GM18951 (cell line): ENCODE data around the gene PCMT1.
"Not testable (repeated sequence)": the region's sequence is repeated elsewhere in the genome, so short reads cannot be mapped to it uniquely, and the experiment has no call there.

Experiments
- POLR2A ChIP-seq: IDR thresholded peaks from 4 replicates; pipeline ENCODE4 v1.6.1; 2011; ENCODE audit warnings: mild to moderate bottlenecking; ENCODE audit not compliant: insufficient read length, insufficient read depth; ENCODE audit errors: extremely low read depth
- in situ Hi-C: fragments of 300-500 bp; cut with MboI; formaldehyde crosslinking; loops from one replicate; pipeline ENCODE4 v1.12.0; 2022; ENCODE audit warnings: low sequenced_read_pairs, mixed read lengths, inconsistent platforms; ENCODE audit not compliant: unreplicated experiment

The PCMT1 gene

DNA sequence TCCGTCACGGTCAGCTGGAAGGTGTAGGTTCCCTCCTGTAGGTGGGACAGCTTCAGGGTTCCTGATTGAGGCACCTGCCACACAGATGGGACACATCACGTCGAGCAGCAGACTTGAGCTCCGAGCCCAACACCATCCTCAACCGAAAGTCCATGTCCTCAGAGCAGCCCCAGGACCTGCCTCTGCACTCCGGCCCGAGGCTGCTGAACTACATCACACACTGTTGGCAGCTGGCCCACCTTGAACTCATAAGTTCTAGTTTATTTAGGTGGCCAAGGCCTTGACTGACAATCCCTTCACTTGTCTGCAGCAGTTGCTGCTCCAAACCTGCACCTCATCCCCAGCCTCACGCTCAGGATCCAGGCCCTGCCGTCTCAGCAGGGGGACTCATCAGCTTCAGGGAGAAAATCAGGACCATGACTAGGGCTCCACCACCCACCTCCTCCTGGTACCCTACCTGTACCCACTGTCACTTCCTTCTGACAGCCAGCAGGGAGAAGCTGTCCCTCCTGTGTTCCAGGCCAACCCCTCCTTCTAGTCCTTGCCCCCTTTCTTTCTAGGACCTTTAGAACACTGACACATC lies 93.6 kb downstream of the PCMT1 start:
- in situ Hi-C loops: loop anchor here (25.0 kb wide), 1 partner anchor 169 kb away; no protein-coding TSS in a partner anchor
- TF ChIP-seq POLR2A: no peak

GRCh38 chr6:149844036-149844435 lies 94.5 kb downstream of the PCMT1 start:
- in situ Hi-C loops: loop anchor here (25.0 kb wide), 1 partner anchor 168 kb away; no protein-coding TSS in a partner anchor

DNA sequence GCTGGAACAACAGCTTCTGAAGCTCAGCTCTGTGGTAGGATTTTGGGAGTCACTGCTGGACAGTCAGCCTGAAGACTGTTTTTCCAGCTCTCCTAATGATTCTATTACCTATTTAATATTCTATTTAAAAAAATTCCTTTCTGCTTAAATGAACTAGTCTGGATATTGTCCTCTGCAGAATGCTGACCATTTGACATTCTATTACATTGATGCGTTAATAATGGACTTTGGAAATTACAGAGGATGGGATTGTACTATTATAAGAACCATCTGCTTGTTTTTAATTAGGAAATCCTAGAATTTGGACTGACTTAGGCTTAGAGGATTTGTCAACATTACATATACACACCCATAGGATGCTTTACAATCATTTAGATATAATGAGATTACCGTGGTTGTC lies 94.9 kb downstream of the PCMT1 start:
- TF ChIP-seq POLR2A: no peak
- in situ Hi-C loops: loop anchor here (25.0 kb wide), 1 partner anchor 168 kb away; no protein-coding TSS in a partner anchor

DNA sequence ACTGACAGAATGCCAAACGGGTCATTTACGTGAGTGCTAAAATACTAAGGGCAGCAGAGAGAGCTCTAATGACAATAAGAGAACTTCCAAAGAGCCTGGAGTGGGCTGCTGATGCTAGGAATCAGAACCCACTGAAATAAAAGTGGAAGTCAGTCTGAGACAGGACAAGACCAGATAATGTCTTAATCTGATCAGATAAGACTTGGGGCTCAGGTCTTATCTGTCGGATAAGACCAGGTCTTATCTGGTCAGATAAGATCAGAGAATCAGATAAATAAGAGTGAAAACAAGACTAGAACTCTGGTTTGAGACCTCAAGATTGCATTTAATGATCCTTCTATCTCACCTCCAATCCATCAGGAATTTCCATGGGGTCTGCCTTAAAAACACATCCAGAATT lies 96.0 kb downstream of the PCMT1 start:
- in situ Hi-C loops: loop anchor here (25.0 kb wide), 1 partner anchor 167 kb away; no protein-coding TSS in a partner anchor

GRCh38 chr6:149846321-149846720 lies 96.8 kb downstream of the PCMT1 start:
- no peak for TF ChIP-seq POLR2A
- in situ Hi-C loops: loop anchor here (25.0 kb wide), 1 partner anchor 166 kb away; no protein-coding TSS in a partner anchor

More for the DNA sequence above, 96.0 kb downstream of the PCMT1 start:
- no peak for TF ChIP-seq POLR2A

DNA sequence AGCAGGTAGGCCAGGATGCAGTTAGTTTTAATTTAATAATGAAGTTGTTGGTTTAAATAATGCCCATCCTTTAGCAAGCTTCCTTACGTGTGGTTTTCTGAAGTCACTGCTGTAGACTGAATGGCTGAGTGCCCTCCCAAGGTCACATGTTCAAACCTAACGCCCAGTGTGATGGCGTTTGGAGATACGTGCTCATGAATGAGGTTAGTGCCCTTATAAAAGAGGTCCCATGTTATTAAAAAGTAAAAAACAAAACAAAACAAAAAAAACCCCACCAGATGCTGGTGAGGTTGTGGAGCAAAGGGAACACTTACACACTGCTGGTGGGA lies 98.4 kb downstream of the PCMT1 start:
- in situ Hi-C loops: loop anchor here (25.0 kb wide), 1 partner anchor 164 kb away; no protein-coding TSS in a partner anchor
- TF ChIP-seq POLR2A: no peak

- in situ Hi-C loops: loop anchor here (25.0 kb wide), 1 partner anchor 164 kb away; no protein-coding TSS in a partner anchor
Observed at GRCh38 chr6:149848343-149848742, 98.8 kb downstream of the PCMT1 start.

DNA sequence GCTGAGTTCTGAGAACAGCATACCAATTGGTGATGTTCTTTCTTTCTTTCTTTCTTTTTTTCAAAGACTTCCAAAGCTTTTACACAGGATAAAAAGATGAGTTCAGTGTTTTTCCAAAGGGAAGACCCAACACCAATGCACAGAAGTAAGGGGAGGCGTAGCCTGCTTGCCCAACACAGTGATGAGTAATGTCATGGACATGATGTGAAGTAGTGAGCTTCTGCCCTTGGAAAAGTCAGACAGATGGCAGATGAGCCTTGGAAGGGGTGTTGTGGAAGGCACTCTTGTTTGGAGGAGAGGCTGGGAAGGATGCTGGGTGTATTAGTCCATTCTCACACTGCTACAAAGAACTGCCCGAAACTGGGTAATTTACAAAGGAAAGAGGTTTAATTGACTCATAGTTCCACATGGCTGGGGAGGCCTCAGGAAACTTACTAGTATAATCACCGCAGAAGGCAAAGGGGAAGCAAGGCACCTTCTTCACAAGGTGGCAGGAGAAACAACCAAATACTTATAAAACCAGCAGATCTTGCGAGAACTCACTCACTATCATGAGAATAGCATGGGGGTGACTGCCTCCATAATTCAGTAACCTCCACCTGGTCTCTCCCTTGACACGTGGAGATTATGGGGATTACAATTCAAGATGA lies 102.0 kb downstream of the PCMT1 start:
- in situ Hi-C loops: no loop called here
- TF ChIP-seq POLR2A: no peak

DNA sequence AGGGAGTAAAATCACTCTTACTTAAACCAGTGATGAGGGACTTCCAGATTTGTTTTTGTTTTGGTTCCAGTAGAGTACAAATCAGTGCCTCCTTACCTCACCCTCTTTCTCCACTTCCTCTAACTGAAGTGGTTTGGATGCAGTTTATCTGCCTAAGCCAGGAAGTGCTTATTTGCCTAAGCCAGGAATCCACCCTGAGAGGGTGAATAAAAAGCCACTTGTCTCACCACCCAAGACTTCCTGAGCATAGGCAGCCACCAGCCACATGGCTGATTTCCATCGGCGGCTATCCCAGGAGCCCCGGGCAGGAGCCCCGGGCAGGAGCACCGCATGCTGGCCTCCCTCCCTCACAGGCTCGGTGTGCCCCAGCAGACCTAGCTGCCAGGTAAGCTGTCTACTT lies 102.6 kb downstream of the PCMT1 start:
- in situ Hi-C loops: no loop called here
- no peak for TF ChIP-seq POLR2A

GRCh38 chr6:149852881-149853280 lies 103.3 kb downstream of the PCMT1 start:
- no peak for TF ChIP-seq POLR2A
- in situ Hi-C loops: no loop called here

- in situ Hi-C loops: not testable (repeated sequence)
Observed at GRCh38 chr6:149854017-149854416, 104.5 kb downstream of the PCMT1 start.

DNA sequence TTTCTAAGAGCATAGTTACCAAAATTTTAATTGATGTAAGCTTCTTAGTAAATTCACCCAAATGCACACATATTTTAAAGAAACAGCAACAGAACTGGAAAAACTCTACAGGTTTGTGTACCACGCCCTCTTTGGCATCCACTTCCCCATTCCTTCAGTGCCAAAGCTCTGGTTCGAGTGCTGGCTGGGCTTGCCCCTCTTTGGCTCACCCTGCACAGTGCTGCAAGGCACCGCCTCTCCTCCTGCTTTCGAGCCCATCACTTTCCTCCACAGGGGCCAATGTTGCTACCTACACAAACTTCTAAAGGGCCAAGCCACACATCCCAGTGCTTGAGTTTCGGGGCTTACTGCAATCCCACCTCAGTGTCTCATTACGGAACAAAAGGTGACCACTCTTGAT lies 105.0 kb downstream of the PCMT1 start:
- TF ChIP-seq POLR2A: no peak
- in situ Hi-C loops: no loop called here

GRCh38 chr6:149855040-149855654 lies 105.6 kb downstream of the PCMT1 start:
- in situ Hi-C loops: no loop called here
- TF ChIP-seq POLR2A: no peak

DNA sequence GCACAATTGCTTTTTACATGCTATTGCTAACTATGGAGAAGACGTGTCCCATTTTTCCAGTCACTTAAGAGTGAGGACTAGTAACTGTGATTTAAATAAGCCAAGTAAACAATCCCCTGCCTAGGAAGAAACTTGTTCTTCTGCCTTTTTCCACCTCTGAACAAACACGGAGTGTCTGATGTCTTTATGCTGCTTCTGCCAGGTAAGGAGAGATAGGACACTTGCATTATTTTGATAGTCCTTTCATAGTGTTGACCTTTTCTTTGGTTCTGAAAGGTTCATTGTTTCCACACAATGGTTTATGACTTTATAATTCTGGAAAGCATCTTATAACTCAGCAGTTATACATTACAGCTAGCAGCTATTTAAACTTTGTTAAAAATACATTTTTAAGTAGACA lies 106.2 kb downstream of the PCMT1 start:
- in situ Hi-C loops: no loop called here
- TF ChIP-seq POLR2A: no peak
